ENCODE measurements around the gene ZNF445. TPM values are rescaled to one million over a fixed set of nuclear protein-coding genes. Genes with fewer than 3 reads are reported as not detected.

ZNF445 gene
- total and polyA plus RNA-seq, 2 of the 8 experiments (the other 6 are each of a cell fraction or from before 2014, with no cell fraction given) = 3.3 to 26.3 TPM

GRCh38 chr3:44522494-44522933 lies 45.0 kb upstream of the ZNF445 start:
- POLR2A ChIA-PET (ENCODE audit: partially characterized antibody) = no interaction called here
- FAIRE-seq = no peak
- WGBS, 2 experiments (ENCODE audit: extremely low coverage in 1 of 2, insufficient coverage in 1 of 2, insufficient read length in 1 of 2, insufficient replicate concordance in 2 of 2, low coverage in 1 of 2, low lambda C conversion rate in 2 of 2, missing lambda C conversion rate in 1 of 2) = 91% methylated on average over 7 of the region's 7 CpGs; no CpG with 5 or more reads in 1 of the 2 experiments
- no peak for TF ChIP-seq EGR1 (IDR thresholded peaks at IDR 0.05; ENCODE audit: borderline replicate concordance, low read depth, low read length)
- no peak for TF ChIP-seq POLR2A (IDR thresholded peaks at IDR 0.05; ENCODE audit: control extremely low read depth in 1 of 2, low read depth in 2 of 2, low read length in 2 of 2)
- TF ChIP-seq BACH1 (IDR thresholded peaks at IDR 0.05; ENCODE audit: low read length) = no peak
- no peak for TF ChIP-seq SP2 (IDR thresholded peaks at IDR 0.05; ENCODE audit: low read length)
- no peak for TF ChIP-seq MAFK (IDR thresholded peaks at IDR 0.05; ENCODE audit: low read depth, low read length)
- no peak for TF ChIP-seq TEAD4 (IDR thresholded peaks at IDR 0.05; ENCODE audit: low read depth, low read length)
- TF ChIP-seq GTF2F1 (IDR thresholded peaks at IDR 0.05; ENCODE audit: borderline replicate concordance, low read depth, low read length) = no peak
- no peak for TF ChIP-seq KDM5A (IDR thresholded peaks at IDR 0.05; ENCODE audit: low read length)
- no peak for TF ChIP-seq BRCA1 (IDR thresholded peaks at IDR 0.05; ENCODE audit: low read depth, low read length)
- no peak for TF ChIP-seq KDM1A (IDR thresholded peaks at IDR 0.05; ENCODE audit: borderline replicate concordance, low read length)
- no peak for TF ChIP-seq TAF1 (IDR thresholded peaks at IDR 0.05; ENCODE audit: low read depth, low read length)
- no peak for TF ChIP-seq SIRT6 (IDR thresholded peaks at IDR 0.05; ENCODE audit: low read length)
- TF ChIP-seq NRF1 (IDR thresholded peaks at IDR 0.05; ENCODE audit: low read depth, low read length) = no peak
- no peak for TF ChIP-seq CHD1 (IDR thresholded peaks at IDR 0.05; ENCODE audit: low read depth, low read length)
- TF ChIP-seq SP1 (IDR thresholded peaks at IDR 0.05; ENCODE audit: low read depth, low read length) = no peak
- no peak for TF ChIP-seq EZH2 (IDR thresholded peaks at IDR 0.05; ENCODE audit: low read depth, low read length, severe bottlenecking)

More at GRCh38 chr3:44522494-44522933, 45.0 kb upstream of the ZNF445 start:
- Histone ChIP-seq H4K5ac (ENCODE audit: insufficient read length, low read depth, low read length) (no peak overlapping the region), H3K23me2 (ENCODE audit: low read depth, low read length) (no peaks in the 10 kb centered on the region), H3K4me3 (ENCODE audit: extremely low read depth in 1 of 4, insufficient read depth in 2 of 4, low read depth in 3 of 4, low read length in 4 of 4) (no peak overlapping the region), H3K9me3 (ENCODE audit: insufficient read depth in 2 of 2, low read depth in 1 of 2, low read length in 1 of 2) (no peaks in the 10 kb centered on the region), H4K20me1 (replicated peaks in 1 of 2; ENCODE audit: control insufficient read depth in 1 of 2, insufficient read depth in 2 of 2, low read length in 2 of 2) (no peaks in the 10 kb centered on the region), H3K4me2 (ENCODE audit: insufficient read depth in 1 of 2, low read depth in 2 of 2, low read length in 2 of 2) (no peak overlapping the region), H3K56ac (replicated peaks; ENCODE audit: insufficient read length, low read depth, low read length) (no peak overlapping the region), H4K8ac (ENCODE audit: extremely low read depth, insufficient read depth, low read length) (no peak overlapping the region), H3K27me3 (replicated peaks in 1 of 4; ENCODE audit: control insufficient read depth in 3 of 4, extremely low read depth in 1 of 4, insufficient read depth in 3 of 4, low read length in 3 of 4) (no peaks in the 10 kb centered on the region), H3K9ac (replicated peaks in 1 of 4; ENCODE audit: extremely low read depth in 1 of 4, low read depth in 3 of 4, low read length in 3 of 4) (no peak overlapping the region), H3K14ac (ENCODE audit: insufficient read length) (no peak overlapping the region), H2BK15ac (ENCODE audit: low read length) (no peak overlapping the region), H2BK20ac (ENCODE audit: low read length) (no peak overlapping the region), H2AK5ac (ENCODE audit: low read depth, low read length) (no peak overlapping the region), H3K4ac (replicated peaks; ENCODE audit: insufficient read length, low read depth, low read length) (no peak overlapping the region), H4K91ac (replicated peaks; ENCODE audit: insufficient read length, low read length) (no peak overlapping the region), H3K36me3 (ENCODE audit: control insufficient read depth in 2 of 4, insufficient read depth in 4 of 4, low read length in 3 of 4) (no peaks in the 10 kb centered on the region), H2AFZ (ENCODE audit: low read length) (no peak overlapping the region), H3K18ac (ENCODE audit: extremely low read depth, low read length) (no peak overlapping the region), H3K79me2 (ENCODE audit: control insufficient read depth in 1 of 2, insufficient read depth in 2 of 2, low read length in 2 of 2) (no peaks in the 10 kb centered on the region), H3K27ac (ENCODE audit: low read depth, low read length) (no peak overlapping the region), H2BK12ac (ENCODE audit: low read depth, low read length) (no peak overlapping the region), H3K4me1 (replicated peaks in 1 of 4; ENCODE audit: control insufficient read depth in 3 of 4, insufficient read depth in 4 of 4, low read length in 3 of 4) (peaks cover 0 to 6% (median 0%) of the 10 kb centered on the region in 4 experiments; a peak in 1 of 7 replicates), H2BK120ac (replicated peaks; ENCODE audit: low read depth, low read length) (no peak overlapping the region), H3K79me1 (ENCODE audit: low read depth, low read length) (no peaks in the 10 kb centered on the region), H2BK5ac (ENCODE audit: low read depth, low read length) (no peak overlapping the region), H3K23ac (ENCODE audit: insufficient read length) (no peak overlapping the region)
- DNase-seq (ENCODE audit: low read depth in 1 of 2, low spot score in 2 of 2) = no peak
- CTCF ChIA-PET (ENCODE audit: partially characterized antibody) = interaction anchor here (0.6 kb wide), 1 partner anchor 12 kb away, joined by 3 read pairs; no protein-coding TSS in a partner anchor
